GM19463 (cell line): ENCODE data around the gene HELZ.
A peak's percentile ranks its signal among the peaks of the same experiment; 100 is the strongest.
"Not testable (repeated sequence)": the region's sequence is repeated elsewhere in the genome, so short reads cannot be mapped to it uniquely, and the experiment has no call there.

Experiments
- ATAC-seq: cut with Tn5 transposase; IDR thresholded peaks from one replicate; pipeline ENCODE4 v1.9.1; 2021; ENCODE audit warnings: mild to moderate bottlenecking, moderate library complexity; ENCODE audit not compliant: unreplicated experiment

Gene HELZ

GRCh38 chr17:67198131-67198530 lies 46.9 kb downstream of the HELZ start:
- no peak for ATAC-seq

DNA sequence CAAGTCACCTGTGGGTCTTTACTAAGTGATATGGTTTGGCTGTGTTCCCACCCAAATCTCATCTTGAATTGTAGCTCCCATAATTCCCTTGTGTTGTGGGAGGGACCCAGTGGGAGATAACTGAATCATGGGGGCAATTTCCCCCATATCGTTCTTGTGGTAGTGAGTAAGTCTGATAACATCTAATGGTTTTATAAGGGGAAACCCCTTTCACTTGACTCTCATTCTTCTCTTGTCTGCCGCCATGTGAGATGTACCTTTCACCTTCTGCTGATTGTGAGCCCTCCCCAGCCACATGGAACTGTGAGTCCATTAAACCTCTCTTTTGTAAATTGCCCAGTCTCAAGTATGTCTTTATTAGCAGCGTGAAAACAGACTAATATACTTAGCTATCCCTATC lies 48.0 kb downstream of the HELZ start:
- not testable (repeated sequence) for ATAC-seq

DNA sequence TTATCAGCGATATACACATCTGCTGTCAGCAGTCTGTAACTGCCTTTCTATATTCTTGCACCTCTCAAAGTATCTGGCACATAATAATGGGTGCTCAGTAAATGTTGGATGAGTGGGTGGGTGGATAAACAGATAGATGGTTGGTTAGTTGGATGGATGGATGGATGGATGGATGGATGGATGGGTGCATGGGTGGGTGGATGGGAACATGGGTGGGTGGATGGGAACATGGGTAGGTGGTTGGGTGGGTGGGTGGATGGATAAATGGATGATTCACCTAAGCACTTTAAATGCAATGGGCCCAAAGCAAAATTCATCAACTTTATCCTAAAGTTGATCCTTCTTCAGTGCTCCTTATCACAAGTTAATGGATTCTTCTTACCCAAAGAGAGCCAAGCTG lies 48.6 kb downstream of the HELZ start:
- no peak for ATAC-seq

DNA sequence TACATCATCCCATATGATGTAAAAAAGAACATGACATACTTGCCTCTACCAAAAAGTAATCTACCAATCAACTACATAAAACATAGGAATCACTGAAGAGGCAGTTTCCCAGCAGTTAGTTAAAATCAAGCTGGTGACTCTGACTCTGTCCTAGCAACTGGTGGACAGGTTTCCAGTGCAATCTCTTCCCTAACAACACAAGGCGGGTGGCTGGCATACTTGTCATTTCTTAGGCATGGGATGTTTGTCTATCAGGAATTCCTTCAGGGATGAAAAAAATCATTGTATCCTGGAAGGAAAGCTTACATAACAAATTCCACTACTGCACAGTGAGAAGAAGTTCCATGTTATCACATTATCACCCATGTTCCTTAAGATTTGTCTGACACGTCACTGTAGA lies 50.9 kb downstream of the HELZ start:
- ATAC-seq, result no peak

- ATAC-seq, result no peak
These were observed 57.1 kb downstream of the HELZ start for GRCh38 chr17:67187927-67188326.

DNA sequence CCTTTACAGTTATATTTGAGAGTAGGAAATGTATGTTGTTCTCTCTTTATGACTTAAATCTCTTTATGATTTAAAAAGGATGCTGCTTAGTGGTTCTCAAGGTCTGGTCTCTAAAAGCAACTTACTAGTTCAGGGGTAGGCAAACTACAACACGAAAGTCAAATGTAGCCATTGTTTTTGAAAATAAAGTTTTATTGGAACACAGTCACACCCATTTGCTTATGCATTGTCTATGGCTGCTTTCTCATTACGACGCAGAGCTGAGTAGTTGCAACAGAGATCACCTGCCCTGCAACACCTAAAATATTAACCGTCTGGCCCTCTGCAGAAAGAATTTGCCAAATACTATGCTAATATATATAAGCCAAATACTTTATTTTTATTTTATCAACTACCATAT lies 58.2 kb downstream of the HELZ start:
- no peak for ATAC-seq

- no peak for ATAC-seq
These were observed 61.5 kb downstream of the HELZ start for GRCh38 chr17:67183531-67183930.

DNA sequence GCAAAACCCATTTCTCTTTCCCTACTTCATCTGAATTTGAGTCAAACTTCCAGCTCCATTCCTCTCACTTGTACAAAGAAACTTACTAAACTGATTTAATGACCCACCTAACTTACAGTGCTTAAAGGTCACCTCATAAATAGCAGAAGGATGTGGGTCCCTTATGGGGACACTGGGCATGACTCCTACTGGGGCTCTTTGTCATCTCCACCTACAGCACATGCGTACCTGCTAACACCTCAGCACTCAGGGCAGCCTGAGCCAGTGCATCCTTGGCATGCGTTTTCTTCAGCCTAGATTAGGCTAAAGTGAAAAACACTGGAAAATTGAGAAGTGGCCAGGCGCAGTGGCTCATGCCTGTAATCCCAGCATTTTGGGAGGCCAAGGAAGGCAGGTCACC lies 63.2 kb downstream of the HELZ start:
- no peak for ATAC-seq

GRCh38 chr17:67180275-67180674 lies 64.7 kb downstream of the HELZ start:
- ATAC-seq, result no peak

- no peak for ATAC-seq
These were observed 66.4 kb downstream of the HELZ start for GRCh38 chr17:67178555-67178954.

- ATAC-seq, result no peak
These were observed 67.3 kb downstream of the HELZ start for GRCh38 chr17:67177732-67178131.

GRCh38 chr17:67174190-67174589 lies 70.8 kb downstream of the HELZ start:
- no peak for ATAC-seq

DNA sequence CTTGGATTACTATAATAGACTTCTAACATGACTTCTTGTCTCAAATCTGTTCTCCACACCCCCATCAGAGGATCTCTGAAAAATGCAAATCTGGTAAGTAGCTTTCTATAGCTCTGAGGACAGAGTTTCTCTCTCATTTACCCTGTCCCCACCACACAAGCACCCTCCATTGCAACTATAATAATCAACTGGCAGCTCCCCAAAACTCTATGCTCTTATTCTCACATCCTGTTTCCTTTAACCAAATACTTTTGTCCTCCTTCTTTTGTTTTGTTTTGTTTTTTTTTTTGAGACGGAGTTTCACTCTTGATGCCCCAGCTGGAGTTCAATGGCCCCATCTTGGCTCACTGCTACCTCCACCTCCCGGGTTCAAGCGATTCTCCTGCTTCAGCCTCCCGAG lies 73.4 kb downstream of the HELZ start:
- peak; percentile 83 for ATAC-seq

GRCh38 chr17:67168496-67168895 lies 76.5 kb downstream of the HELZ start:
- no peak for ATAC-seq

GRCh38 chr17:67165201-67165600 lies 79.8 kb downstream of the HELZ start:
- ATAC-seq, result no peak

DNA sequence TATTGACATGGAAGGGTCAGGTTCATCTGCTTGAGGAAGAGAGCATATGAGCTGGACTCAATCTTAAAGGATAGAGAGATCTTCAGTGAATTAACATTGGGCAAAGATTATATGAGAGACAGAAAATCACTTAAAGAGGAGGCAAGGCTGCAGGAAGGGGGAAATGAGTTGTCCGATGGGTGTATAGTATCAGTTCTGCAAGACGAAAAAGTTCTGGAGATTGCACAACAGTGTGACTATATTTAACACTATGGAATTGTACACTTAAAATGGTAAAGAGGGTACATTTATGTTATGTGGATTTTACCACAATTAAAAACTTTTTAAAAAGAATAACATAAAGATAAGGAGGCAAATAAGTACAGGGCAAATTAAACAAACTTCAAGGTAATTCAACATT lies 80.7 kb downstream of the HELZ start:
- ATAC-seq, result no peak

DNA sequence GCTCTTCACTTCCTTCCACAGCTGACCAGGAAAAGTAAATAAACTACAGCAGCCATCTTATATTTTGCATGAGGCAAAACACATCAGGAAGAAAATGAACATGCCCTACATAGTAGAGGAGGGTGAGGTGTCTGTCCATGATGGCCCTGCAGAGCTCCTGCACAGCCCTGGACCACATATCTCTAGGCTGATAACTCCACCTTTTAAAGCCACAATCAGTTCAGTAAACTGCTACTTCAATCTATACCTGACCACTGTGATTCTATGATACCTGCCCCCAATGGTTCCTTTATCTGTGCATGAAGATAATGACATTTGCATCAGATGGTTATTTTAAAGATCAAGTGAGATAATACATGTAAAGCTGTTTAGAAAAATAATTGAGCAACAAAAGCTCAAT lies 82.2 kb downstream of the HELZ start:
- no peak for ATAC-seq

DNA sequence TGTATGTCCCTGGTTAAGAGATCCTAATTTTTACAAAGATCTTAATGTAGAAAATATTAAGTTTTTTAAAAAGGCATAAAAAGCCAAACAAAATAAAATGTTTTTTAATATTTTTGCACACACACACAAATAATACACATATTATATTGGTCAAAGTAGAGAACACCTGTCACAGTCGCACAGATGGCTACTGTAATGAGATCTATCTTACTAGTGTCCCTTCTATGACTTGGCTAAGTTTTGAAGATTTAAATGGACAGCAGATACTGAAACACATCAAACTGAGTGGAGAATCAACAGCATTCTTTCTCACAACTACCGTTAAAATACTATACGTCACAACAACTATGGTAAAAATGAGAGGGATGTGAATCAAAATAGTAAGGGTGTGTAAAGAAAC lies 83.4 kb downstream of the HELZ start:
- no peak for ATAC-seq

DNA sequence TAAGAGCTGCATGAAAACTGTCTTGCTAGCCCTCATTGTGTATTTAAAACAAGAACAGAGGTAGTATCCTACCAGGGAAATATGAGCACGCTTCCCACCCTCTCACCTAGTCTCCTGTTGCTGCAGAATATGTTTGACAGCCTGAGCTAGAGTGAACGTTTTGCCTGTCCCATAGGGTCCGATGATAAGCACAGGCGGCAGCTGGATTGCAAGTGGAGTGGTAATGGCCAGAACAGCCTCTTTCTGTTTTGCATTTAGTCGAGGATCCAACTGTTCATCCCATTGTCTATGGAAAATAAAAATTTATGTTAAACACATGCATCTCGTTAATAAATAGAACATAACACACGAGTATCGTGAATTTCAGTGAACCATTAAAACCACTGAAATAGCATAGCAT lies 84.2 kb downstream of the HELZ start:
- ATAC-seq, result no peak

DNA sequence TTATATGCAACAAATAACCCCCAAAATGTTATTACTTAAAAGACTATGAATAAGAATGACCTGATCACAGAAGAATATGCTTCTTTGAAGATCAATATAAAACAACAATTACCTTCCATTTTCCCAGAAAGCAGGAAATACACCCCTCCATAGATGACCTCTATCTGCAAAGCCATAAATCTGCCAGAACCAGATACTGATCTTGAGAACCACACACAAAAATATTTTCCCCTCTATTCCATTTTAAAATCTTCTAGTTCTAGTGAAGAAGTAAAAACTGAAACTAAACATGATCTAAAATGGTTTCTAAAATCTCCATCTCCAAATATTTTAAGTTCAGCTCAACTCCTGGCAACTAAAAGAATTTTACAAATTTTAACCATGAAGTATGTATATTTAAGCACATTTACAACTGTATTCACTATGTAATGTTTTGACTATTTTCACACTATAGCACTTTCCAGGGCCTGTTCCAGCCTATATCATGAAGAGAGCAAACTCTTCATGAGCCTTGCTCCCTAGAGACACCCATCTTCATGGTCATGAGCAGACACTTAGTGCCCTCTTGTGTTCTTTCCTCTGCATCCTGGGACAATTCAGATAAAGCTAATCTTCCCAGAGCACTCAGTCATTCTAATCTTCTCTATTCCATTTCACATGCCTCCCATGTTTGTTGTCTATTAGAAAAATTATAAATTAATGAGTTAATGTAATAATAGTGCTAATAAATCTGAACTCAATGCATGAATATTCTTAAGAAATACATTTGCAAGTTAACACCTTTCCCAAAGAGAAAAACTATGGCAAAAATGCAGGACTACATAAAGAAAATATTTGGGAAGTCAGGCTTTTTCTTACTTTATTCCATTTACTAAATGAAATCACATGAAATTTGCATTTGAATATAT lies 87.0 kb downstream of the HELZ start:
- ATAC-seq, result no peak

DNA sequence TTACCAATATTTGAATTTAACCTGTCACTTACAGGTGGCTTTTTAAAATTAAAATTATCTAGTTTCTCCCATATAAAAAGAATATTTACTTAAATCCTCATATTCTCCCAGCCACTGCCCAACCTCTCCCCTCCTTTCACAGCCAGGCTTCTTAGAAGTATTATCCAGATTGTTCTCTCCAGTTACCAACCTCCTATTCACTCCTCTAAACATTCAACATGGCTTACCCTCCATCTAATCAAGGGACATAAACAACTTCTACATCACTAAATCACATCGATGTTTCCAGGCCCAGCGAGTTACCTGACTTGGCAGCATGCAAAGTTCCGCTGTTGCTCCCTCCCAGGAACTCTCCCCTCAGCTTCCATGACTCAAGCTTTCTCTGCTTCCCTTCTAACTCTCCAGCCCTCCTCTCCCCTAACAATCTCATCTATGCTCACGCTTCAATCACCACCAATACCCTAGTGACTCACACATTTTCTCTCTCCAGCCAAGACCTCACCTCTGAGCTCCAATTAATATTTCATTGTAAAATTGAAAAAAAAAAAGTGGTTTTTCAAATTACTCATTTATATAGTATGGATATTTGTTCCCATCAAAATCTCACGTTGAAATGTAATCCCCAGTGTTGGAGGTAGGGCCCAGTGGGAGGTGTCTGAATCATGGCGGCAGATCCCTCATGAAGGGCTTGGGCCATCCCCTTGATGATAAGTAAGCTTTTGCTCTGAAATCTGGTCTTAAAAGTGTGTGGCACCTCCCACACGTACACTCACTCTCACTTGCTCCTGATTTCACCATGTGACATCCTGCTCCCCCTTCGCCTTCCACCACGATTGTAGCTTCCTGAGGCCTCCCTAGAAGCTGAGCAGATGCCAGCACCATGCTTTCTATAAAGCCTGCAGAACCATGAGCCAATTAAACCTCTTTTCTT lies 88.5 kb downstream of the HELZ start:
- ATAC-seq, result no peak

DNA sequence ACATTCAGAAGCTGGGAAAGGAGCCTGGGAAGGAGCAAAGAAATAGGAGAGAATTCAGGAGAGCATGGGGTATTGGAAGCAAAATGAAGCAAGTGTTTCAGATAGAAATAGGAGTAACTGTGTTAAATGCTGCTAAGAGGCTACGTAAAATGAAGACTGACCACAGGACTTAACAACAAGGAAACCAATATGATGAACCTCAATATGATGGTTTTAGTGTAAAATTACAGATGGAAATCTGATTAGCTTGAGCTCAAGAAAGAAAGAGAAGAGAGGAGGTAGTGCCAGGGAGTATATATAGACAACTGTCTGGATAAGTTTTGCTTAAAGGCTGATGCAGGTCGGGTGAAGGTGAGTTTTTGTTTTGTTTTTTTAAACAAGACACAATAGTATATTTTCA lies 92.2 kb downstream of the HELZ start:
- ATAC-seq, result no peak
